Natural killer cell (primary cell): Measurements from ENCODE around the gene PARD3B. TPM values are rescaled to one million over a fixed set of nuclear protein-coding genes. Genes with fewer than 3 reads are reported as not detected.

ENCODE experiments used
- ATAC-seq, 3 donors: fragments of 150-1000 bp in 2 of 3; fragments of 200-7000 bp in 1 of 3; cut with Tn5 transposase; 1 replicate in 1 of 3; 2 replicates in 2 of 3; pipeline ENCODE4 v1.10.0; 2021; ENCODE audit warnings: mild to moderate bottlenecking in 2 of 3, moderate library complexity in 2 of 3
- DNase-seq, 2 donors: peaks; one replicate each; pipeline versions ENCODE4 v3.0.0 to v3.0.0-alpha.2; 2013 to 2021; ENCODE audit warnings: mixed read lengths in 1 of 2
- H3K27ac ChIP-seq: one replicate; pipeline ENCODE4 v1.5.1; 2013; ENCODE audit warnings: mild to moderate bottlenecking, low read length
- H3K27me3 ChIP-seq: one replicate; pipeline ENCODE4 v1.6.1; 2013; ENCODE audit warnings: low read length; ENCODE audit not compliant: control insufficient read depth, insufficient read depth
- H3K36me3 ChIP-seq: one replicate; pipeline ENCODE4 v1.6.1; 2013; ENCODE audit warnings: low read length; ENCODE audit not compliant: control insufficient read depth, insufficient read depth
- H3K4me1 ChIP-seq: one replicate; pipeline ENCODE4 v1.6.1; 2013; ENCODE audit warnings: low read length; ENCODE audit not compliant: control insufficient read depth, insufficient read depth
- H3K4me3 ChIP-seq: one replicate; pipeline ENCODE4 v1.5.1; 2013; ENCODE audit warnings: low read length
- H3K9me3 ChIP-seq: one replicate; pipeline ENCODE4 v1.6.1; 2013; ENCODE audit warnings: low read length; ENCODE audit not compliant: control insufficient read depth, insufficient read depth
- H3K27ac Mint-ChIP-seq, 2 donors: one replicate each; pipeline ENCODE4 v1.8.0; 2022; ENCODE audit warnings: mild to moderate bottlenecking in 2 of 2, mixed read lengths in 2 of 2, moderate library complexity in 1 of 2
- H3K27me3 Mint-ChIP-seq, 2 donors: one replicate each; pipeline ENCODE4 v1.8.0; 2022; ENCODE audit warnings: low read depth in 2 of 2, mixed read lengths in 2 of 2
- H3K36me3 Mint-ChIP-seq: one replicate; pipeline ENCODE4 v1.8.0; 2022; ENCODE audit warnings: mixed read lengths
- H3K4me1 Mint-ChIP-seq, 2 donors: one replicate each; pipeline ENCODE4 v1.8.0; 2022; ENCODE audit warnings: mixed read lengths in 2 of 2
- H3K4me3 Mint-ChIP-seq: one replicate; pipeline ENCODE4 v1.8.0; 2022; ENCODE audit warnings: mild to moderate bottlenecking, moderate library complexity, mixed read lengths
- H3K9me3 Mint-ChIP-seq, 2 donors: one replicate each; pipeline ENCODE4 v1.8.0; 2022; ENCODE audit warnings: mixed read lengths in 2 of 2
- CTCF ChIP-seq: fragments of 200-600 bp; IDR thresholded peaks from one replicate; pipeline ENCODE4 v1.8.0; 2022; ENCODE audit warnings: antibody characterized with exemption
- WGBS: methylation state at CpG from one replicate; pipeline ENCODE4 v1.1.7; 2013; ENCODE audit warnings: missing lambda C conversion rate; ENCODE audit not compliant: insufficient coverage; 5-methylcytosine and 5-hydroxymethylcytosine counted together
- intact Hi-C: fragments of 100-400 bp; cut with micrococcal nuclease; formaldehyde crosslinking; loops from one replicate; pipeline ENCODE4 v1.14.2; 2022
- total RNA-seq, 4 donors: library from RNA; stranded (reverse); fragments of 120-200 nt in 1 of 4; gene quantifications; one replicate each; pipeline versions ENCODE4 v1.2.3 to v1.2.4, GENCODE V29; 2013 to 2022

PARD3B gene
- total RNA-seq, 3 donors from 2014 or later (not counting 1 experiment from before 2014, with no cell fraction given), result 0.13 to 0.45 TPM; not detected in 1

GRCh38 chr2:204645018-204645773 is 99.9 kb downstream of the PARD3B start:
- 80% methylated on average over 1 of the region's 1 CpG for WGBS
- DNase-seq (no peak), ATAC-seq (no peak)
- H3K27ac Mint-ChIP-seq, result no peak overlapping the region
- no peak overlapping the region for H3K4me3 ChIP-seq
- H3K36me3 Mint-ChIP-seq, result no peaks in the 10 kb centered on the region
- intact Hi-C loops, result no loop called here
- no peaks in the 10 kb centered on the region for H3K4me1 ChIP-seq
- no peaks in the 10 kb centered on the region for H3K4me1 Mint-ChIP-seq
- H3K27ac ChIP-seq, result no peak overlapping the region
- peaks cover 0 to 4% of the 10 kb centered on the region in 2 donors for H3K9me3 Mint-ChIP-seq
- H3K36me3 ChIP-seq, result no peaks in the 10 kb centered on the region
- H3K4me3 Mint-ChIP-seq, result no peak overlapping the region
- TF ChIP-seq CTCF, result no peak
- no peaks in the 10 kb centered on the region for H3K27me3 ChIP-seq
- no peaks in the 10 kb centered on the region for H3K27me3 Mint-ChIP-seq
- H3K9me3 ChIP-seq, result no peaks in the 10 kb centered on the region

- intact Hi-C loops, result no loop called here
These were observed 102.4 kb downstream of the PARD3B start for GRCh38 chr2:204647626-204648025.

GRCh38 chr2:204650611-204651010 is 105.3 kb downstream of the PARD3B start:
- DNase-seq, result no peak
- H3K4me1 ChIP-seq, result no peaks in the 10 kb centered on the region
- no peaks in the 10 kb centered on the region for H3K36me3 ChIP-seq
- peaks cover 8 to 9% of the 10 kb centered on the region in 2 donors for H3K9me3 Mint-ChIP-seq
- no peak for TF ChIP-seq CTCF
- H3K9me3 ChIP-seq, result no peaks in the 10 kb centered on the region
- H3K36me3 Mint-ChIP-seq, result no peaks in the 10 kb centered on the region
- no peak overlapping the region for H3K27ac ChIP-seq
- intact Hi-C loops, result no loop called here
- H3K4me3 ChIP-seq, result no peak overlapping the region
- no peaks in the 10 kb centered on the region for H3K4me1 Mint-ChIP-seq
- no peak overlapping the region for H3K27ac Mint-ChIP-seq
- no peak overlapping the region for H3K4me3 Mint-ChIP-seq
- ATAC-seq, result no peak
- no peaks in the 10 kb centered on the region for H3K27me3 Mint-ChIP-seq
- no peaks in the 10 kb centered on the region for H3K27me3 ChIP-seq

More at GRCh38 chr2:204647626-204648025, 102.4 kb downstream of the PARD3B start:
- Histone ChIP-seq H3K9me3 (no peaks in the 10 kb centered on the region), H3K4me1 (no peaks in the 10 kb centered on the region), H3K36me3 (no peaks in the 10 kb centered on the region), H3K27me3 (no peaks in the 10 kb centered on the region), H3K4me3 (no peak overlapping the region), H3K27ac (no peak overlapping the region)
- H3K4me3 Mint-ChIP-seq, result no peak overlapping the region
- H3K27me3 Mint-ChIP-seq, result no peaks in the 10 kb centered on the region
- no peak for TF ChIP-seq CTCF
- H3K27ac Mint-ChIP-seq, result no peak overlapping the region
- H3K9me3 Mint-ChIP-seq, result peaks cover 9 to 10% of the 10 kb centered on the region in 2 donors
- DNase-seq (no peak), ATAC-seq (no peak)
- no peaks in the 10 kb centered on the region for H3K4me1 Mint-ChIP-seq
- H3K36me3 Mint-ChIP-seq, result no peaks in the 10 kb centered on the region

- no peaks in the 10 kb centered on the region for H3K36me3 ChIP-seq
- TF ChIP-seq CTCF, result no peak
- H3K4me1 ChIP-seq, result no peaks in the 10 kb centered on the region
- H3K27me3 ChIP-seq, result no peaks in the 10 kb centered on the region
- Mint-ChIP-seq H3K4me1 (no peaks in the 10 kb centered on the region), H3K27ac (no peak overlapping the region), H3K4me3 (no peak overlapping the region), H3K27me3 (no peaks in the 10 kb centered on the region), H3K9me3 (peaks cover 8 to 9% of the 10 kb centered on the region in 2 donors), H3K36me3 (no peaks in the 10 kb centered on the region)
- no peak overlapping the region for H3K4me3 ChIP-seq
- DNase-seq (no peak), ATAC-seq (no peak)
- intact Hi-C loops, result no loop called here
- H3K27ac ChIP-seq, result no peak overlapping the region
- no peaks in the 10 kb centered on the region for H3K9me3 ChIP-seq
- 84% methylated on average over 4 of the region's 4 CpGs for WGBS
These were observed 106.8 kb downstream of the PARD3B start for GRCh38 chr2:204652063-204652462.
